Measurements from ENCODE around the gene SLC25A33. TPM values are rescaled to one million over a fixed set of nuclear protein-coding genes. Genes with fewer than 3 reads are reported as not detected.
A peak's percentile ranks its signal among the peaks of the same experiment; 100 is the strongest.

SLC25A33 gene
- 10 to 100 TPM in 3 of 6 experiments, 1 to 10 TPM in 3; 3.5 to 26.5 (median 8.2) TPM for total RNA-seq
- long read RNA-seq = 0 reads

DNA sequence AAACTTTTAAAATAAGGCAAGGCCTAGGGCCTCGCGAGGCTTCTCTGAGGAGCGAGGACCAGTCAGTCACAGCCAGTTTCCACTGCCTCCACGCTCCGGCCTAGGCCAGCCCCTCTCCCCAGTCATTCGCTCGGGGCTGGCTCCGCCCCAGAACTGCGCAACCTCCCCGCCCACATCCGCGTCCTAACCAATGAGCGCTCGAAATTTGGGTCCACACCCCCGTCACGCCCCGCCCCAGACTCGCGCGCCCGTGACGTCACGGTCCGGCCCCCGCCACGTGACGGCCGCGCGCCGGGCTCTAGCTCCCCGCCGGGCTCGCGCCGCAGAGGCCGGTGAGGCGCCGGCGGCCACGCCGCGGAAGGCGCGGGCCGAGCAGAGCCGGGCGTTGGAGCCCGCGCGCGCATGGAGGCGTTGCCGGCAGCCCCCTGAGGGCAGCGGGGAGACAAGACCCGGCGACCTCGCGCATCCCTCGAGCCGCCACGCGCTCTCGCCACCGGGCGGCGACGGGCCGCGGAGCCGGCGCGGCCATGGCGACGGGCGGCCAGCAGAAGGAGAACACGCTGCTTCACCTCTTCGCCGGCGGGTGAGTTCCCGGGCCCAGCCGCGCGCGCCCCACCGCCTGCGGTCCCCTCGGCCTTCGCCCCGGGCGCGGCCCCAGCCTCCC, at the start of gene SLC25A33:
SLC25A33 (plus strand) TSS at position 301 of the 664 bp plus-strand sequence; CDS start at position 528, 227 bp downstream.
- 0% methylated on average over 12 of the region's 92 CpGs for WGBS (ENCODE audit: insufficient coverage, low coverage, low lambda C conversion rate, missing lambda C conversion rate)
- intact Hi-C loops (cut with DNase I) = no loop called here
- Histone ChIP-seq H3K9me3 (no peaks in the 10 kb centered on the region), H3K27me3 (no peaks in the 10 kb centered on the region), H3K4me3 (peak within 1 kb of the TSS; percentile 84 to 91 (median 86)), H3K4me1 (peaks cover 0 to 48% (median 17%) of the 10 kb centered on the region in 4 donors), H3K36me3 (no peaks in the 10 kb centered on the region), H3K27ac (peak within 1 kb of the TSS; percentile 82 to 90 (median 89))
- TF ChIP-seq, protein P1, sequence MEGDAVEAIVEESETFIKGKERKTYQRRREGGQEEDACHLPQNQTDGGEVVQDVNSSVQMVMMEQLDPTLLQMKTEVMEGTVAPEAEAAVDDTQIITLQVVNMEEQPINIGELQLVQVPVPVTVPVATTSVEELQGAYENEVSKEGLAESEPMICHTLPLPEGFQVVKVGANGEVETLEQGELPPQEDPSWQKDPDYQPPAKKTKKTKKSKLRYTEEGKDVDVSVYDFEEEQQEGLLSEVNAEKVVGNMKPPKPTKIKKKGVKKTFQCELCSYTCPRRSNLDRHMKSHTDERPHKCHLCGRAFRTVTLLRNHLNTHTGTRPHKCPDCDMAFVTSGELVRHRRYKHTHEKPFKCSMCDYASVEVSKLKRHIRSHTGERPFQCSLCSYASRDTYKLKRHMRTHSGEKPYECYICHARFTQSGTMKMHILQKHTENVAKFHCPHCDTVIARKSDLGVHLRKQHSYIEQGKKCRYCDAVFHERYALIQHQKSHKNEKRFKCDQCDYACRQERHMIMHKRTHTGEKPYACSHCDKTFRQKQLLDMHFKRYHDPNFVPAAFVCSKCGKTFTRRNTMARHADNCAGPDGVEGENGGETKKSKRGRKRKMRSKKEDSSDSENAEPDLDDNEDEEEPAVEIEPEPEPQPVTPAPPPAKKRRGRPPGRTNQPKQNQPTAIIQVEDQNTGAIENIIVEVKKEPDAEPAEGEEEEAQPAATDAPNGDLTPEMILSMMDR (IDR thresholded peaks at IDR 0.05) = peak in 1 of 4 donors; percentile 4
- peak; percentile 100 for TF ChIP-seq POLR2A (IDR thresholded peaks at IDR 0.05)
- DNase-seq (peak; percentile 98 to 99 (median 98)), ATAC-seq (peak; percentile 88 to 95 (median 90))

GRCh38 chr1:9490605-9491339, 48.5 kb upstream of the SLC25A33 start:
- DNase-seq = peak; percentile 91 to 93 (median 92)
- Histone ChIP-seq H3K4me1 (peaks cover 0 to 18% (median 8%) of the 10 kb centered on the region in 4 donors), H3K4me3 (no peak overlapping the region), H3K27me3 (no peaks in the 10 kb centered on the region), H3K27ac (no peak overlapping the region), H3K9me3 (no peaks in the 10 kb centered on the region), H3K36me3 (no peaks in the 10 kb centered on the region)
- intact Hi-C loops (cut with DNase I) = loop anchor here (5.0 to 10.0 kb wide), 3 partner anchors 54 to 203 kb away; no protein-coding TSS in a partner anchor
- peak; percentile 86 to 95 (median 91) for ATAC-seq
- TF ChIP-seq, protein P1 (IDR thresholded peaks at IDR 0.05) = peak; percentile 90 to 94 (median 92)
- no peak for TF ChIP-seq POLR2A (IDR thresholded peaks at IDR 0.05)
- 16% methylated on average over 9 of the region's 20 CpGs for WGBS (ENCODE audit: insufficient coverage, low coverage, low lambda C conversion rate, missing lambda C conversion rate)

- Histone ChIP-seq H3K4me1 (peaks cover 0 to 18% (median 8%) of the 10 kb centered on the region in 4 donors), H3K27ac (no peak overlapping the region), H3K36me3 (no peaks in the 10 kb centered on the region), H3K9me3 (no peaks in the 10 kb centered on the region), H3K27me3 (no peaks in the 10 kb centered on the region), H3K4me3 (no peak overlapping the region)
- DNase-seq = peak in 1 of 3 donors; percentile 31
- intact Hi-C loops (cut with DNase I) = loop anchor here (5.0 to 10.0 kb wide), 3 partner anchors 51 to 206 kb away; no protein-coding TSS in a partner anchor
- 70% methylated on average over 2 of the region's 6 CpGs for WGBS (ENCODE audit: insufficient coverage, low coverage, low lambda C conversion rate, missing lambda C conversion rate)
- TF ChIP-seq POLR2A (IDR thresholded peaks at IDR 0.05) = no peak
- TF ChIP-seq, protein P1 (IDR thresholded peaks at IDR 0.05) = no peak
- no peak for ATAC-seq
These were observed 45.9 kb upstream of the SLC25A33 start for GRCh38 chr1:9493326-9493725.

DNA sequence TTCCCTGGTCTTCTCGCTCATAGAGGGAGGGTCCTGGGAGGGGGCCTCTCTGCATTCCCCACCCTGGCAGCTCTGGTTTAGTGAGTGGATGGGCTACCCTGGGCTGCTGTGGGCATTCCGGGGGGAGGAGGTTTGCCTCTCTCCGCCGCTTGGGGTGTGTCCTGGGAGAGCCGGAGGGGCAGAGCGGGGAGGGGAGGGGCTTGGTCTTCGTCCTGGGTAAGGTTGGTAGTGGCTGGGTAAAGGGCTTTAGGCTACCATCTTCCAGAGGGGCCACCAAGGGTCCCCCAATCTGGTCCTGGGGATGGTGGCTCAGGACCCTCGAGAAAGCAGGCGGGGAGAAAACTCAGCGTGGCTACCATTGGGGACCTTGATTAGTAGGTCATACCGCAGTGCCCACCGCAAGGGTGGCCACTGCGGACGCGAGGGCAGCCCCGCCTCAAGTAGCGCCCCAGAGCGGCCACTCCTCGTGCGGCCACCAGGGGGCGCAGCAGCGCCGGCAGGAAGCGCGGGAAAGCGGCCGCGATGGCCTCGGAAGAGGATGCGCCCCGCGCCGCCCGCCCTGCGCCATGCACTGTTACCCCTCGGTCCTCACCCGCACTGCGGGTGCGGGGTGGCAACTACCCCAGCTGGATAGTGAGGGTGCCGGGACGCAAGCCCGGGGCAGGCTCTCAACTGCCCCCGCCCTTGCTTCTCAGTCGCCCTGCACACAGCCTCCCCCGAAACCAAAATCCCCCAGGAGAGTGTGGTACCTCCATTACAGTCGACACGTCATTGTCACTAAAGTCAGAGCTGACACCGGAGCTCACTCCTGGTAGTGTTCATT, 44.1 kb upstream of the SLC25A33 start:
- no peaks in the 10 kb centered on the region for H3K9me3 ChIP-seq
- peak overlapping the region in 1 of 3 donors; percentile 40 for H3K4me3 ChIP-seq
- ATAC-seq (peak; percentile 47 to 68 (median 66)), DNase-seq (peak; percentile 57 to 65 (median 63))
- H3K27ac ChIP-seq = no peak overlapping the region
- H3K27me3 ChIP-seq = no peaks in the 10 kb centered on the region
- 12% methylated on average over 17 of the region's 48 CpGs for WGBS (ENCODE audit: insufficient coverage, low coverage, low lambda C conversion rate, missing lambda C conversion rate)
- TF ChIP-seq, protein P1 (IDR thresholded peaks at IDR 0.05) = peak; percentile 93 to 100 (median 98)
- TF ChIP-seq POLR2A (IDR thresholded peaks at IDR 0.05) = no peak
- intact Hi-C loops (cut with DNase I) = loop anchor here (5.0 to 10.0 kb wide), 4 partner anchors 50 to 208 kb away; no protein-coding TSS in a partner anchor
- no peaks in the 10 kb centered on the region for H3K36me3 ChIP-seq
- peaks cover 0 to 18% (median 8%) of the 10 kb centered on the region in 4 donors for H3K4me1 ChIP-seq

All from right lobe of liver (tissue), 6 donors.